GM18520 (cell line): ENCODE measurements around the gene SYNE3.
"Not testable (repeated sequence)": the region's sequence is repeated elsewhere in the genome, so short reads cannot be mapped to it uniquely, and the experiment has no call there.

Experiments
- ATAC-seq: cut with Tn5 transposase; IDR thresholded peaks from one replicate; pipeline ENCODE4 v1.9.1; 2021; ENCODE audit not compliant: unreplicated experiment

Gene SYNE3

DNA sequence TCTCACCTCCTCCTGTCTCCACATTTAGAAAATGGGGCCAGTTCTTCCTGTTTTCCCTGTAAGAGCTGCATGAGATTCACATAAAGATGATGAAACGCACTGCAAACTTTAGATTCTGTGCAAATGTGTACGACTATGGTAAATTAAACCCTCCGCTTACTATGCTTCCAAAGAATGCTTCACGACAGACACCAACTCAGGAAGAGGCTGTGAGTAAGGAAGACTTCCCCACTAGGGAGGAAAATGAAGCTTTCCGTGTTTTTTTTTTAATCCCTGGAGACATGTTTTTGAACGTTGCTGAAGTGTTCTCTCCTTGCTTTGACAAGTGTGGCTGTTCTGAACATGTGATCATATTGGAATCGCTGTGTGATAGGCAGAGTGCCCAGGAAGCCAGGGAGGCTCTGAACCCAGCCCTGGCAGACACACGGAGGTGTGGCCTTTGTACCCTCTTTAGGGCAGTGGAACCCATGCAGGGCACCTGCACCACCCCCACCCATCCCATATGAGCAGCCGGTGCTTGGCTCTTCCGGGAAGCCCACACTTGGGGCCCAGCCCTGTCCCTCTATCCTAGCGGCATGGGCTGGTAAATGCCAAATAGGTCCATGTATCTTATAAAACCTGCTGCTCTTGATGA lies 7.5 kb upstream of the SYNE3 start:
- ATAC-seq = no peak

DNA sequence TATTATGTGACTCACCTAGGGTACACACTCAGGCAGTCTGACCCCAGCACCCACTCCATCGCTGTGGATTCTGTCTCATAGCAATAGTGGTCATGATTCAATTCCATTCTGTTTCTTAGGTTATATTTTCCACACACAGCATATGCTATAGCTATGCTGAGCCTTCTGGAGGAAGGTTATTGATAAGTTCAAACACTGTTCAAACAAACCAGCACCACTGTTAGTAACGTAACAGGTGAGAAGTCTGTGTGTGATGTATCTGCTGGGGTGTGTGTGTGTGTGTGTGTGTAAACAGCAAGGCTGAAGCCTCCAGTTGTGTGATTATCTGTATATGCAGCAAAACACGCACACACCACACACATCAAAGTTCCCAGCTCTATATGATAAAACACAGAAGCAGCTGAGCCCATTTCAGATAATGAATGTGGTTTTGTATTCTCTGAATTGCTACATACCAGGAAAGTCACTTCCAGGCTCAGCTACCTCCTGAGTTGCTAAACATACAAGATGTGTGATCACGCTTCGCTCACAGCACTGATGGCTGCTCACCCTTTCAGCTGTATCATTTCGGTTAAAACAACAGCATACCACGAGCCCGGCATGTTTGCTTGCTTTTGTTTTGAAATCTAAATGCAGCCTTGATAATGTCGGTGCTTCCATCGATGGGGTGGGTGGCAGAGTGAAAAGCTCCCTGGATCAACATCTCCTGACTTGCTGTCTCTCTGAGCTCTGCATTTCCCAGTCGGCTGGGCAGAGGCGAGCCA lies 6.8 kb upstream of the SYNE3 start:
- no peak for ATAC-seq

DNA sequence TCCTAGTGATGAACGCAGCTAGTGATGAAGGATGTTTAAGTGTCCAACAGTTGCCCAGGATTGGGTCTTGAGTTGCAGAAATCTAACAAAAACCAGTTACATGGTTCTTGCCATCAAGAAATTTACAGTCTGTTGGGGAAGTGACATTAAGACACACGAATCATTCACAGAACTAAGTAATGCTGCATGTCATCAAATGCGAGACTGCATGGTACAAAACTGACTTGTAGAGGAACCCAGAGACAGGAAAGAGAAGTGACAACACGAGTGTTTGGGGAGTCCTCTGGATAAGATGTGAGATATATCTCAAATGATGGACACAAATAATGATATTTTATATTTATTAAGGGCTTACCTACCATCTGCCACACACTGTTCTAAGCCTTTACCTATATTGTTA lies 6.1 kb upstream of the SYNE3 start:
- ATAC-seq = no peak

DNA sequence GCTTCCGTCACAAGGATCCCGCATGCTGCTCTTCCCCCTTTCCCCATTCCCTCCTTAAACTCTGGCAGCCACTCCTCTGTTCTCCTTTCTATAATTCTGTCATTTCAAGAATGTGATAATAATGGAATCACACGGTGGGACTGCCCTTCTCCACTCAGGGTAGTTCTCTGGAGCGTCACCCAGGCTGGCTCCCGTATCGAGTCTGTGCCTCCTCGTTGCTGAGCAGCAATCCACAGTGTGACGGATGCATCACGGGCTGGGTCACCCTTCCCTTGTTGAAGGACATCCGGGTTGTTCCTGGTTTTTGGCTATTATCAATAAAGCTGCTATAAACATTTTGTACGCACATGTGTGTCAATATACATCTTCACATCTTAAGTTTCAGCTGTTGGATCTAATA lies 5.7 kb upstream of the SYNE3 start:
- ATAC-seq = no peak

DNA sequence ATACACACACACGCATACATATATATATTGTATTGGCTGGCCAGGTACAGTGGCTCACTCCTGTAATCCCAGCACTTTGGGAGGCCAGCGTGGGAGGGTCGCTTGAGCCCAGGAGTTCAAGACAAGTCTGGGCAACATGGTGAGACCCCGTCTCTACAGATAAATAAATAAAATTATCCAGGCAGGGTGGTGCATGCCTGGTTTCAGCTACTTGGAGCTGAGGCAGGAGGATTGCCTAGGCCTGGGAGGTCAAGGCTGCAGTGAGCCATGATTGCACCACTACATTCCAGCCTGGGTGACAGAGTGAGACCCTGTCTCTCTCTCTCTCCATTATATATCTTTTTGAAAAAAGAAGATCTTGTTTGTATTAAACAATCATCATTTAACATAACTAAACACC lies 4.6 kb upstream of the SYNE3 start:
- ATAC-seq = no peak

DNA sequence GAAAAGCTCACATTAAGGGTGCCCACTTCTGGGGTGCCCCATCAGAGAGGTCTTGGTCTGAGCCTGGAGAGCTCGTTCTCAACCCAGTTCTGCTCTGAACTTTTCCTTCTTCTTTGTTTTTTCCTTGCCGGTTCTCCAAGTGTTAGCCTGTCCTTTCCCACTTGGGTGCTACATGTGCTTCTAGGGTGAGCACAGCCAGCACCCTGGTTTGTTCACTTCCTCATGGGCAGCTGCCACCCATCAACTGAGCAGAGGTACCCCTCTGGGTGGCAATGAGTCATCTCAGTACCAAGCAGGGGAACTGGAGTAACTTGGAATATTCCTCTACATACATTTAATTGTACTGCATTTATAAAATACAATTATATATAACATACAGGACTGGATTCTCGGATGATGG lies 3.9 kb upstream of the SYNE3 start:
- ATAC-seq = no peak

DNA sequence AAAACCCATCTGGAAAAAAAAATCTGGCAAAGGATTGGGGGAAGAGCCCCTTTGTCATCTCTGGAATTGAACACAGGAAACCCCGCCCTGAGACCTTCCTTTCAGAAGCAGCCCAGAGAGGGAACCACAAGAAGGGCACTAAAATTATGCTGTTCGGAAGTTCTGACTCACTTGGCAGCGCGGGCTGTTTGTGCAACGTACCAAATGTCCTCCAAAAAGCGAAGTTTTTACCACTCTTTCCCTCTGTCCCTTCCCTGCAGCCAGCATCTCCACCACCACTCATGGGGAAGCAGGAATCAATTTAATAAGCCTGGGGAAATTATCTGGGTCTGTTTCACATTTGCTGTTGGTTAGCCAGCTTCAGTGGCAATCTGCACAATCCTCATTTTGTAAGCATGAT lies 3.2 kb upstream of the SYNE3 start:
- ATAC-seq = no peak

DNA sequence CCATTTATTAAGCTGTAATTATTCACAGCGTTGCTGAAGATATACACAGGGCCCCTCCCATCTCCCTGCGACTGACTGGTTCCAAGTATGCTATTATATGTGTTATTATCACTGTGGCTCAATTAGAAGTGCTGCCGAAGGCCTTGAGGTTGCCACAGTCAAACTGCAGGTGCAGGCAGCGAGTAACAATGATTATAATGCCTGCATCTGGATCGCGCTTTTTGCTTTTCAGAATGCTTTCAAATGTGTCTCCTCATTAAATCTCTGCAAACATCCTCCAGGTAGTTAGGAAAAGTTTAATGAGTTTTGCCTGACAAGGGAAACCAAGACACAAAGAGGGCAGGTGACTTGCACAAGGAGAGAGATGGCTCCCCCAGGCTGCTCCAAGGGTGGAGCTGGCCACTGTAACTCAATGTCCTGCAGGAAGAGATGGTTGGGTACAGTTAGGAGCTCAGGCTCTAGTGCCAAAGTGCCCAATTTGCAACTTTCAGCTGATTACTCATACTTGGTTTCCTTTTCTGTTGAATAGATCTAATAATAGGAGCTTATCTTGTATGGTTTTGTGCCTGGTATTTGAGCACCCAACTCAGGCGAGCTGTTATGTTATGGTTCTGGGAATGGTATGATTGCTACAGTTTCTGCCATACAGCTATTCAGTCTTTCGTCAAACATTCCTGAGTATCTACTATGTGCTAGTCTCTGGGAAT lies 1.7 kb upstream of the SYNE3 start:
- peak; percentile 17 for ATAC-seq

DNA sequence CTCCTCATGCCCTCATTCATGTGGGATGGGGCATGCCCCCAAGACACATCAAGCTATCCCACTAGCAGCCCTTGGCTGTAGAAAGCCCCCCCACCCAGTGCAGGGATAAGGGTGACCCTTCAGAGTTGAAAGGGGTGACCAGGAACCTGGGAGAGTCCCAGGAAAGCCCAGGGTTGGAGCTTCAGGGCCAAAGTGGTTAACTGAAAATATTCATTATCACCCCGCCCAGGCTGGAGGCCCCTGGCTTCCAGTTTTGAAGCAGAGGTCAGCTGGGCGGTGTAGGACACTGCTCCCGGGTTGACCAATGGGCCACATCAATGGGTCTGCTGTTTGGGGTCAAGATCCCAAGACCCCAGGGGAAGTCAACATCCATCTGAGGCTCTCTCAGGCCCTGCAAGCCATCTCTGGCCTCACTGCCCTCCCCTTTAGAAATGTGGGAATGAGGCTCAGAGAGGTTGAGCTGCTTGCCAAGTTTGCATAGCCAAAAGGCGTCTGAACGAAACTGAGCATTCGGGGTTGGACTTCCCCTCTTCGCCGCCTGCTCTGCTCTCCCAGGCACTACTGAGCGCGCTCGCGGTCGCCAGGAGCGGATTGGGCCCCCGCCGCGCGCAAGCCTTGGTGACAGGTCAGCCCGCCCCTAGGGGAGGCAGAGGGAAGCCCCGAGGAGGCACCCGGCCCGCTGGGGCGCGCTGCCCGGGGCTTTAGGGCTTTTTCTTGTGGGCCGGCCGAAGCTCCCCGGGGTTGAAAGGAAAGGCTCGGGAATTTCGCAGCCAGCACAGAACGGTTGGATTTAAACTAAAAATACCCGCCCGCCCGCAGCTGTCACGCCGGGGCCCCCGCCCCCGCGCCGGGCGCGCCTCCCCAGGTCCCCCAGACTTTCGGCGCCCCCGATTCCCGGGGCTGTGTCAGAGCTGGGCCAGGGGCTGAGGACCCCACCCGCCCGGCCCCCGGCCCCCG lies 576 bp downstream of the SYNE3 start:
- ATAC-seq = peak; percentile 71

DNA sequence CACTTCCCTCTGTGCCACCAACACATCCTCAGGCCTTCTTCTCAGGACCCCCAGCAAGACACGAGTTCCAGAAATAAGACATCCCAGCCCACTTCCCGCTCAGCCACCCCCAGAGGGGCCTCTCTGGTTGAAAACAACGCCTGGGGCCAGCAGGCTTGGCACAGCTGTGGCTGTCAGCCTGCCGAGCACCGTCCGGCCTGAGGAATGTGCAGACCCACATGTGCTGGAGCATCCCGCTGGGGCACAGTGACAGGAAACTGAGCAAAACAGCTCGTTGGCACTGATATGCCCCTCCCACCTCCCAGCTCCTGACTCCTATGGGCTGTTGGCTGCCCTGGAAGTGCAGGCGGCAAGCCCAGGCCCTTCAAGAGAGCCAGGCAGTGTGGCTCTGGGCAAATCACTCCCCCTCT lies 1.4 kb downstream of the SYNE3 start:
- ATAC-seq = no peak

DNA sequence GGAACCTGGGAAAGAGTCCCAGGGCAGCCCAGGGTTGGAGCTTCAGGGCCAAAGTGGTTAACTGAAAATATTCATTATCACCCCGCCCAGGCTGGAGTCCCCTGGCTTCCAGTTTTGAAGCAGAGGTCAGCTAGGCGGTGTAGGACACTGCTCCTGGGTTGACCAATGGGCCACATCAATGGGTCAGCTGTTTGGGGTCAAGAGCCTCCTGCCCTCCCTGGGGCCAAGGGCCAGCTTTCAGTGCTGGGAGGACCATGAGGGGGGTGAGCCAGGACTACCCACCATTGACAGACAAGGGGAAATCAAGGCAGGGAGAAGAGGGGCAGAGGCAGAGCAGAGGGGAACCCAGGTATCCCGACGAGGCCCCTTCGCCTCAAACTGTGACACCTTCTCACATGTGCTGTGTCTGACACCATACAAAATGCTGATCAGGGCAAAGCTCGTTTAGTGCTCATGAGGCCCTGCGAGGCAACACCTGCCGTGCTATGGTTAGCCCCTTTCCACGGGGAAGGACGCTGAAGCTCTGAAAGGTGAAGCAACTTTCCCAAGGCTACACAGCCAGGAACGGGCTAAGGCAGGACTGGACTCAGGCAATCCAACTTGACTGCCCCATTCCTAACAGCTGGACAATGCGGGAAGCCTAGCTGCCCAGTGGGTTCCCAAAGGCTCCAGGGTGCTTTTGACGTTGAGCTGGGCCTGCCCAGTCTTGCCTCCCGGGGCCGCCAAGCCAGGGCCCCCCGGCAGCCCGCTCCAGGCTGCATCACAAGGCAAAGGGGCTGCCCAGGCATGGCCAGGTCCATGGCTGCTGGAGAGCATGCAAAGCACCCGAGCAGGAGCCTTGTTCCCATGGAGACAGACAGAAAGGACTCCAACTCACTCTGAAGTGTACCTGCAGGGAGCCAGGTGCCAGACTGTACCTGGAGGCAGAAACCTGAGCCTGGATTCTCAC lies 2.0 kb downstream of the SYNE3 start:
- ATAC-seq = no peak

DNA sequence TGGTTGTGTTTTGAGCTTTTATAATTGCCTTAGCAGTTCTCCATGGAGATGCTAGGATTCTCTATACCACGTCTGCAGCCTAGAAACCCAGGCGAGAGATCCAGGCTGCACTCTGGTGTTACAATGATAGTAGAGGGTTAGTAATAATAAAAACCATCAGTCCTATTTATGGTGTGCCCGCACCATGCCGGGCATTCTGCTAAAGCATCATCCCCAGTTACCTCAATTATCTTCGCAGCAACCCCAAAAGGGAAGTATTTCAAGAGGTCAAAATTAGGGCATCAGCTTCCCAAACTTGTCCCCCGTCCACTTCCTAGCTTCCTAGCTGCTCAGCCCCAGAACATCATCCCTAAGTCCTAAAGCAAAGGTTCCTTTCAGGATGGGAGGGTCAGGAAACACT lies 3.2 kb downstream of the SYNE3 start:
- no peak for ATAC-seq

DNA sequence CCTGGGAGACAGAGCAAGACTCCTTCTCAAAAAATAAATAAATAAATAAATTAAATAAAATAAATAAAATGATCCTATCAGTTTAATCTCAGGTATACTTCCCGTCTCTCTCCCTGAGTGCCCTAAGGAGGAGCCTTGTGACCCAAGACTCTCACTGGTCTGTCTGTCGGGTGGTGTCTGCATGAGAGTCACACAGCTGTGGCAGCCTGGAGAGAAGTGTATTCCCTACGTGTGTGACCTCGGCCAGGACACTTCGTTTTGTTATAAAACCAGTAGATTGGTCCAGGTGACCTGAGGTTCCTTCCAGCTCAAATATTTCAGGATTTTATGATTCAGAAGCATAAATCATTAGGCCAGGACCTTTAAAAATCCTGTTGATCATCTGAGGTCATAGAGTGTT lies 4.8 kb downstream of the SYNE3 start:
- ATAC-seq = no peak

DNA sequence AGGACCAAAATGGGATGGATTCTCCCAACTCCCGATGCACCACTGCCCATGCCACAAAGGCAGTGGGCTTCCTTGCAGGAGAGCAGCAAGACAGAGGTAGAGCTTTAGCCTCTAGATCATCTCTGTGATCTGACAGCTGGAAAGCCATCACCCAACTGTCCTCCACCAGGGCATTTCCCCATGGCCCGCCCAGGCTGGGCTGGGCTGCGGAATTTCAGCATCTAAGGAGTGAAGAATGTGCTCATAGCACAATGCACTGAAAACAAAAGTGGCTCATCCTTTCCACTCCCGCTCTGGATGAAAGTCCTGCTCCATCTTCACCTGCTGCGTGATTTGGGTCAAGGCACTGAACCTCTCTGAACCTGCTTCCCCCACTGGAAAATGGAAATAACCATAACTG lies 5.6 kb downstream of the SYNE3 start:
- ATAC-seq = no peak

DNA sequence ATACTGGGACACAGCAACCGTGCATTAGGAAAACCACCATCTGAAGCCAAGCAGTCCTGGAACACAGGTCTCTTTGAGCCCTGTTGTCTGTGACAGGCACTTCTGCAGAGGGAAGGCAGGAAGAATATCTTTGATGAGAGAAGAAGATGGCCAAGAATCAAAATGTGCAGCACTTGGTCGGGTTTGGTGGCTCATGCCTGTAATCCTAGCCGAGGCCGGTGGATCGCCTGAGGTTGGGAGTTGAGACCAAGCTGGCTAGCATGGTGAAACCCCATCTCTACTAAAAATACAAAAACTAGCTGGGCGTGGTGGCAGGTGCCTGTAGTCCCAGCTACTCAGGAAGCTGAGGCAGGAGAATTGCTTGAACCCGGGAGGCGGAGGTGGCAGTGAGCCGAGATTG lies 6.1 kb downstream of the SYNE3 start:
- not testable (repeated sequence) for ATAC-seq

DNA sequence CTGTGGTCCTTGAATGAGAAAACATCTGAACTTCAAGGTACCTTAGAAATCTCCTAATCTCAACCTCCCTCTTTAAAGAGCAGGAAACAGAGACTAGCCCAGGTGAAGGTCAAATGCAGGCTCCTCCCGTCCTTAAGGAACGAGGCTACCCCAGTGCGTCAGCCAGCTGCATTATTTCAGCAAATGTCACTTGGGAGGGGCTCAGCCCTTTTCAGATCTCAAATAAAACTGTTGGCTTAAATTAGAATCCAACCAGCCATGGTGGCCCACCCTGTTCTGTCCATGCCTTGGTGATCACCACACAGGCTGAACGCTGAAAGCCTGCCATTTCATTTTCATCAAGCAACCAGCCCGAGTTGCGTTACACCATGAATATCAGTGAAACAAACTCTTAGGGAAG lies 7.0 kb downstream of the SYNE3 start:
- no peak for ATAC-seq

DNA sequence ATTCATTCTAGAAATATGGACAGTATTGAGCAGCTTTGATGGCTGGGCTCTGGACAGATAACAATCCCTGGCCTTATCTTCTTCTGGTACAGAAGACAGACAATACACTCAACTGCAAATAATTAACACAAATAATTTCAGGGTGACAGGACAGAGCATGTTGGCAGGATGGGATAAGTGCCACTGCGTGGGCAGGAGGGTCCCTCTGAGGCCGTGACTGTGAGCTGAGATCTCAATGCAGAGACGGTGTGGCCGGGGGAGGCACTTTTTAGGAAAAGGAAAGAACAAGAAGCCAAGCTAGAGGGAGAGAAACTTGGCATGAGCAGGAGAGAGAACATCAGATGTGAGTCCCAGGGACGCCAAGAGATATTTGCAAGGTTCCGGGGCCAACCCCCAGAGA lies 8.1 kb downstream of the SYNE3 start:
- ATAC-seq = no peak

DNA sequence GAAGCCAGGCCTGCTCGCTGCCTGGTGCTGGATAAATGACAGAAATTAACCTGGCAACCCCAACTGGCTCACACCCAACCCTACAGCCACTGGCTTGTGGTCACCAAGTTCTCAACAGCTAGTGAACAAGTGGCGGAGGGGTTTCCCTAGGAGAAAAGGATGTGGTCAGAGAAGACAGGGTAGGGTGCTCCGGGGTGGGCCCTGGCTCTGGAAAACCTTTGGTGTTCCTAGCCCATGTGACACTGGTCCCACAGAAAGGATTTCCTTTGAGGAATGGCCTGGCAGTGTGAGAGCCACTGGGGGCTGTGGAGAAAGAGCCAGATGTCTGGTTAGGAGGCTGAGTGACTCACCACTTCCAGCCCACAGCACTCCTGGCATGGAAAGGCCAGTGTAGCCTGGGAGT lies 8.7 kb downstream of the SYNE3 start:
- ATAC-seq = no peak

DNA sequence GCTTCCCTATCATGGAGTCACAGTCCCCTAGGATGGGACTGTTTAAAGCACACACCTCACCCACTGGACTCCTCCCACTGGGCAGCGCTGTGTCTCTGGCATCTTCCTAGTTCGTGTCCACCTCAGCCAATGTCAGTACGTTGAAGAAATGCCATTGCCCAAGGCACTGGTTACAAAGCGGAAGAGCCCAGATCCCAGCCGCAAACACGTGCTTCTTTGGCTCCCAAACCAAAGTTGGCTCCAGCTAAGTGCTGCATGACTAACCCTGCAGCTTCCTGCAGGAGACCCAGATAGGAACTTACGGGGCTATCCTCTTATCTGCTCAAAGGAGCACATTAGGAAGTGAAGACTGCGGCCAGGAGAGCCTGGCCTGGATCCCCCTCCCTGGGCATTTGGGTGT lies 9.3 kb downstream of the SYNE3 start:
- ATAC-seq = no peak

DNA sequence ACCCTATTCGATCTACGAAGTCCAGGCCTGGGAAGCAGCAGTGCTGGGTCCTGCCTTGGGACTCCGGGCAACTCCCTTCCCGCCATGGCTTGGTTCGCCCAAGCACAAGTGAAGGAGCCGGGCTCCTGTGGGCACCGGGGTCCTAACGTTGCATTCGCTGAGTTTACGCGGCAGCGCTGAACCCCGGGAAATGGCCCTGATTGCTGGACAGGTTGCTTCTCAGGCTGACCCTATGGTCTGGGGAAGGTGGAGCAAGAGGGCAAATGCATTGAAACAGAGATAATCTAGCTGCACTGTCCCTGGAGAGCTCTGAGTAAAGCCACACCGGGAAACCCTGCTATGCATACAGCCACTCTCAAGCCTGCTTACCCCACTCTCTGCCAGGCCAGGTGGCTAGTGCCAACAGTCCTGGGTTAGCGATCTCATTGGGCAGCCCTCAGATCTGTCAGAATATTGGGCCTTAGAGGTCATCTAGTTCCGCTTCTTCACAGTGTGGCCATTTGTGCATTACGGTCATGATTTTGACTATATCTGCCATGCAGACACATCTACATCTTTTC lies 11.3 kb downstream of the SYNE3 start:
- ATAC-seq = no peak
